Epidermal melanocyte (primary cell): ENCODE data around the gene SPTSSB.

Source experiments
- DNase-seq: peaks from one replicate; pipeline ENCODE4 v3.0.0; 2011; ENCODE audit warnings: low spot score; ENCODE audit not compliant: insufficient read length

Gene SPTSSB

DNA sequence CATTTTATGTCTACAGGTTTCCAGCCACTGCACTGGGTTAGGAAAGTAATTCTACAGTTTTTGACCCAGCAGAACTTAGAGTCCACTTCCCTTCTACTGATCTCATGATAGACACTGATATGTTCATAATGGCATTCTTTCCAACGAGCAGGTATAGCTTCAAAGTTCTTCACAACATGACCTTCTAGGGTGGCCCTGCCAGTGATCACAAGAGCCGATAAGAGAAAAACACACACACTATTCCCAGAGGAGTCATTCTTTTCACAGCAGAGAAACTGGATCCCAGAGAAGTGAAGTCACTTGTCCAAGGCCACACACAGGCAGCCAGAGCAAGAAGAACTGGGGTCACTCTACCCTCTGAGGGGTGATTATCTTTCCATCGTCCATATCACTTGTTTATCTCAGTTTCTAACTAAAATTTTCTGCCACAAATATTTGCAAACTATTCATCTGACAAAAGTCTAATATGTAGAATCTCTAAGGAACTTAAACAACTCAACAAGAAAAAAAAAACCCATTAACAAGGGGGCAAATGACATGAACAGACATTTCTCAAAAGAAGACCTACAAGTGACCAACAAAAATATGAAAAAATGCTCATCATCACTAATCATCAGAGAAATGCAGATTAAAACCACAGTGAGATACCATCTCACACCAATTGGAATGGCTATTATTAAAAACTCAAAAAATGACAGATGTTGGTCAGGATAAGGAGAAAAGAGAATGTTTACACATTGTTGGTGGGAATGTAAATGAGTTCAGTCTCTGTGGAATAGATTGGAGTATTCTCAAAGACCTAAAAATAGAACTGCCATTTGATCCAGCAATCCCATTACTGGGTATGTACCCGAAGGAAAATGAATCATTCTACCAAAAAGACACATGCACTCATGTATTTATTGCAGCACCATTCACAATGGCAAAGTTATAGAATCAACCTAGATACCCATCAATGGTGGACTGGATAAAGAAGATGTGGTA is 31.5 kb downstream of the SPTSSB start:
- DNase-seq = no peak

DNA sequence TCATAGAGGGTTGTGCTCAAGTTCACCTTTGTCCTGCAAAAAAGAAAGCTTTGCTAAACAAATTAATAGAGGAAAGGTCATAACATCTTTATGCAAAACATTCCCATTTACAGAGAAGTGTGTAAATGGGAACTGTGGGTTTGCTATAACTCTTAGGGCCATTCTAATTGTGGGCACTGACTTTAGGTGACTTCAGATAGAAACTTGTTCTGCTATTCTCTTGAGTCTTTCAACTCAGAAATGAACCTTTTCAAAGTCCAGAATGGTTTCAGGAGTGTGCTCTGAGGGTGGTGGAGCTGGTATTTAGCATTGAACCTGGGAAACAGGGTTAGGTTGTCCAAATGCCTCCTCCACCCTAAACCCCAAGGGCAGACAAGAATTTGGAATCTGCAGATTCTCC is 34.0 kb downstream of the SPTSSB start:
- no peak for DNase-seq

- DNase-seq = no peak
These were observed 34.7 kb downstream of the SPTSSB start for GRCh38 chr3:161336661-161337060.

DNA sequence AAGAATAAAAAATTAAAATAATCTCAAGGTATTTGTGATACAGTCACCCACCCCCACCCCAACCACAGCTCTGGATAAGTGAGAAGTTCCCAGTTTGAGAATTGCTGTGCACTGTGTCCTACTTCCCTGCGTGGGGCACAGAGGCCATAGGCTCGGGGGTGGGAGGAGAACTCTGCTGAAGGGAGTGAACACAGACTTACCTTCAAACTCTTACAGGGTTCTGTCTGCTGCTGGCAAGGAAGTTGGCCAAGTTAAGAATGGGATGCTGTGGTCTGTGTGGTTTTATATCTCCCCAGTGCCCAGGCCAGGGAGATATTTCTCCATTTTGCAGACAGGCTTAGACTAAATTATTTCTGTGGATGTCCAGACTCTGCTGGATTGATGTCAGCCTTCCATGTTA is 37.6 kb downstream of the SPTSSB start:
- no peak for DNase-seq

DNA sequence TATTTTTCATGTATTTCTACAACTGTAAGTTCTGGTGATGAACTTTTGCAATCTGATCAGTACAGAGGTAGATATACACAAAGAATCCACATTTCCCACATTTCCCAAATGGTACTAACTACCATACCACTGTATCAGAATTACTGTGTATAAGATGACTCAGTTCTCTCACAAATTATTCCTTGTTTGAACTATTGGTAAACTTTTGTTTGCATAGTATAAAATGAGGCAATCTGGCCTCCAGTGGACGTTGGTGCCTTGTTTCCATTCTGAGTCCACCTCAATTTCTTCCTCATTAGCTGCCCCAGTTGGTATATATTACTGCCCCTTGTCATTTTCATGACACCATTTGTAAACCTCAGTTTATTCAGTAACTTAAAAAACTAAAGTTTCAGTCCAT is 38.5 kb downstream of the SPTSSB start:
- no peak for DNase-seq

GRCh38 chr3:161325059-161325458 is 46.3 kb downstream of the SPTSSB start:
- DNase-seq = no peak

GRCh38 chr3:161323926-161324621 is 47.2 kb downstream of the SPTSSB start:
- DNase-seq = no peak

GRCh38 chr3:161322781-161323568 is 48.3 kb downstream of the SPTSSB start:
- no peak for DNase-seq

DNA sequence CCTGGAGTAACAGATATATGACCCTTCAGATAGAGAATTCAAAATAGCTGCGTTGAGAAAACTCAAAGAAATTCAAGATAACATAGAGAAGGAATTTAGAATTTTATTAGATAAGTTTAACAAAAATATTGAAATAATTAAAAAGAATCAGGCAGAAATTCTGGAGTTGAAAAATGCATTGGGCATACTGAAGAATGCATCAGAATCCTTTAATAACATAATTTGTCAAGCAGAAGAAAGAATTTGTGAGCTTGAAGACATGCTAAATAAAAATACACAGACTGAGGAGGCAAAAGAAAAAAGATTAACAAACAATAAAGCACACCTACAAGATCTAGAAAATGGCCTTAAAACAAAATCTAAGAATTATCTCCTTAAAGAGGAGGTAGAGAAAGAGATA is 50.5 kb downstream of the SPTSSB start:
- DNase-seq = no peak

DNA sequence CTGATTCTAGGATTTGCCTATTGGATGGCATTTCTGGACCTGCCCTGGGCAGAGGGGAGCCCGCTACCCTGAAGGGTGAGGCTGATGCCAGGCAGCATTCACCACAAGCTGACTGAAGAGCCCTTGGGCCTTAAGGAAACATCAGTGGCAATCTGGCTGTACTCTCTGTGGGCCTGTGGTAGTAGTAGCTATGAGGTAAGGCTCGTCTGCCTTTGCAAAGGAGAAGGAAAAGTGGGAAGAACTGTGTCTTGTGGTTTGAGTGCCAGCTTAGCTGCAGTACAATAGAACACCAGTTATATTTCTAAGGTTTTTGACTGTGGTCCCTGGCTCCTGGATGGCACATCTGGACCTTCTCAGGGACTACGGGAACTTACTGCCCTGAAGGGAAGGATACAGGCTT is 51.5 kb downstream of the SPTSSB start:
- DNase-seq = no peak

- DNase-seq = no peak
These were observed 54.2 kb downstream of the SPTSSB start for GRCh38 chr3:161317077-161317476.

- DNase-seq = no peak
These were observed 55.2 kb downstream of the SPTSSB start for GRCh38 chr3:161316006-161316689.

GRCh38 chr3:161314836-161315395 is 56.4 kb downstream of the SPTSSB start:
- no peak for DNase-seq

DNA sequence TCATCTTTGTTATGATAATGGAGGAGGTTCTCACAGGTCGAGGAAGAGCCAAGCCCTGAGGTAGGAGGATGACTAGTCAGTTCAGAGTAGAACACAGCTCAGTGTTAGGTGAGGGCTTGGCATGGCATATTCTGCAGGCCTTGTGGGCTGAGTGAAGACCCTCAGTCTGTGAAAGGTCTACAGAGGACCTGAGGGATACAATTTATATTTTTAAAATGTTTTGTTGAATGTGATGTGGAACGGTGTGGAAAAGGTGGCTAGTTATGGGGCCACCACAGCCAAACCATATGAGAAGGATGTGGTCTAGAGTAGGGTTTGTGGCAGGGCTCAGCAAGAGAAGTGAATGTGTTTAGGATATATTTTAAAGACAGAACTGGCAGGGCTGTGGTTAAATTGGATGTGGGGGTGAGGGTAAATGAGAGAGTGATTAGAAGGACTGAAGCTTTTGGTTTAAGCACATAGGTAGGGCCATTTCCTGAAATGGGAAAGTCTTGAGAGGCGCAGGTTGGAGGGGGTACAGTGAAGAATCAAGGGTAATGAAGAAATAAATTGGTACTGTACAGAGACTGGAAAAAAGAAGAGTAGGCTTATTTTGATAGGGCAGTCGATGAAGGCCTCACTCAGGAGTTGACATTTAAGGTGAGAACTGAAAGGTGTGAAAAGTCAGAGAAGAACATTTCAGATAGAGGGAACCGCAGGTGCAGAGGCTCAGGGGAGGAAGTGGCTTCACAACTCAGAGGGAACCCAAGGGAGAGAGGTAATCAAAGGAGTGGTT is 60.5 kb downstream of the SPTSSB start:
- no peak for DNase-seq

DNA sequence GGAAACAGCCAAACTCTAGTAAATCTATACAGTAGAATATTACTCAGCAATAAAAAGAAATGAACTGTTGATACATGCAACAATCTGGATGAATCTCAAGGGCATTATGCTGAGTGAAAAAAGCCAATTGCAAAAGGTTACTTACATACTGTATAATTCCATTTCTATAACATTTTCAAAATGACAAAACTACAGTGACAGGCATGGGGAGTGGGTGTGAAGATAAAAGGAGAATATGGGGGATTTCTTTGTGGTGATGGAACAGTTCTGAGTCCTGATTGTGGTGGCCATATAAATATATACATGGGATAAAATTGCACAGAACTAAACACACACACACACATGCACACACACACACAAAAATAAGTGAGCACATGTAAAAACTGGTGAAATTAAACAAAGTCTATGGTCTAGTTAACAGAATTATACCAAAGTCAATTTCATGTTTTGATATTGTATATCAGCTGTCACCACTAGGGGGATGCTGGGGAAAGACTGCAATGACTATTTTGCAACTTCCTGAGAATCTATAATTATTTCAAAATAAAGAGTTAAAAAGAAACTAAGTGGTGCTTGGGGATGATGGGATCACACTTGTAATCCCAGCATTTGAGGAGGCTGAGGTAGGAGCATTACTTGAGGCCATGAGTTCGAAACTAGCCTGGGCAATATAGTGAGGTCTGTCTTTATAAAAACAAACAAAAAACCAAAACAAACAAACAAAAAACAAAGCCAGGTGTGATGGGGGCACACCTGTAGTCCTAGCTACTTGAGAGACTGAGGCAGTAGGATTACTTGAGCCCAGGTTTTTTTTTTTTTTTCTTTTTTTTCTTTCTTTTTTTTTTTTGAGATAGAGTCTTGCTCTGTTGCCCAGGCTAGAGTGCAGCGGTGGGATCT is 66.0 kb downstream of the SPTSSB start:
- no peak for DNase-seq

GRCh38 chr3:161296814-161297213 is 74.5 kb downstream of the SPTSSB start:
- no peak for DNase-seq

GRCh38 chr3:161295325-161295724 is 76.0 kb downstream of the SPTSSB start:
- DNase-seq = no peak
